Natural killer cell (primary cell): ENCODE measurements around the gene ASB3. TPM values are rescaled to one million over a fixed set of nuclear protein-coding genes. Genes with fewer than 3 reads are reported as not detected.

Source experiments
- ATAC-seq, 3 donors: fragments of 150-1000 bp in 2 of 3; fragments of 200-7000 bp in 1 of 3; cut with Tn5 transposase; 1 replicate in 1 of 3; 2 replicates in 2 of 3; pipeline ENCODE4 v1.10.0; 2021; ENCODE audit warnings: mild to moderate bottlenecking in 2 of 3, moderate library complexity in 2 of 3
- DNase-seq, 2 donors: peaks; one replicate each; pipeline versions ENCODE4 v3.0.0 to v3.0.0-alpha.2; 2013 to 2021; ENCODE audit warnings: mixed read lengths in 1 of 2
- H3K27ac ChIP-seq: one replicate; pipeline ENCODE4 v1.5.1; 2013; ENCODE audit warnings: mild to moderate bottlenecking, low read length
- H3K27me3 ChIP-seq: one replicate; pipeline ENCODE4 v1.6.1; 2013; ENCODE audit warnings: low read length; ENCODE audit not compliant: control insufficient read depth, insufficient read depth
- H3K36me3 ChIP-seq: one replicate; pipeline ENCODE4 v1.6.1; 2013; ENCODE audit warnings: low read length; ENCODE audit not compliant: control insufficient read depth, insufficient read depth
- H3K4me1 ChIP-seq: one replicate; pipeline ENCODE4 v1.6.1; 2013; ENCODE audit warnings: low read length; ENCODE audit not compliant: control insufficient read depth, insufficient read depth
- H3K4me3 ChIP-seq: one replicate; pipeline ENCODE4 v1.5.1; 2013; ENCODE audit warnings: low read length
- H3K9me3 ChIP-seq: one replicate; pipeline ENCODE4 v1.6.1; 2013; ENCODE audit warnings: low read length; ENCODE audit not compliant: control insufficient read depth, insufficient read depth
- H3K27ac Mint-ChIP-seq, 2 donors: one replicate each; pipeline ENCODE4 v1.8.0; 2022; ENCODE audit warnings: mild to moderate bottlenecking in 2 of 2, mixed read lengths in 2 of 2, moderate library complexity in 1 of 2
- H3K27me3 Mint-ChIP-seq, 2 donors: one replicate each; pipeline ENCODE4 v1.8.0; 2022; ENCODE audit warnings: low read depth in 2 of 2, mixed read lengths in 2 of 2
- H3K36me3 Mint-ChIP-seq: one replicate; pipeline ENCODE4 v1.8.0; 2022; ENCODE audit warnings: mixed read lengths
- H3K4me1 Mint-ChIP-seq, 2 donors: one replicate each; pipeline ENCODE4 v1.8.0; 2022; ENCODE audit warnings: mixed read lengths in 2 of 2
- H3K4me3 Mint-ChIP-seq: one replicate; pipeline ENCODE4 v1.8.0; 2022; ENCODE audit warnings: mild to moderate bottlenecking, moderate library complexity, mixed read lengths
- H3K9me3 Mint-ChIP-seq, 2 donors: one replicate each; pipeline ENCODE4 v1.8.0; 2022; ENCODE audit warnings: mixed read lengths in 2 of 2
- CTCF ChIP-seq: fragments of 200-600 bp; IDR thresholded peaks from one replicate; pipeline ENCODE4 v1.8.0; 2022; ENCODE audit warnings: antibody characterized with exemption
- WGBS: methylation state at CpG from one replicate; pipeline ENCODE4 v1.1.7; 2013; ENCODE audit warnings: missing lambda C conversion rate; ENCODE audit not compliant: insufficient coverage; 5-methylcytosine and 5-hydroxymethylcytosine counted together
- intact Hi-C: fragments of 100-400 bp; cut with micrococcal nuclease; formaldehyde crosslinking; loops from one replicate; pipeline ENCODE4 v1.14.2; 2022
- total RNA-seq, 4 donors: library from RNA; stranded (reverse); fragments of 120-200 nt in 1 of 4; gene quantifications; one replicate each; pipeline versions ENCODE4 v1.2.3 to v1.2.4, GENCODE V29; 2013 to 2022

ASB3 gene
- total RNA-seq, 3 donors from 2014 or later (not counting 1 experiment from before 2014, with no cell fraction given), result 27.9 to 37.0 (median 29.6) TPM

GRCh38 chr2:53622141-53622540 is 164.6 kb downstream of the ASB3 start:
- Histone ChIP-seq H3K4me3 (no peak overlapping the region), H3K27me3 (no peaks in the 10 kb centered on the region), H3K36me3 (no peaks in the 10 kb centered on the region), H3K27ac (no peak overlapping the region), H3K9me3 (no peaks in the 10 kb centered on the region), H3K4me1 (no peaks in the 10 kb centered on the region)
- DNase-seq, result no peak
- Mint-ChIP-seq H3K27me3 (peaks cover 0 to 6% of the 10 kb centered on the region in 2 donors), H3K27ac (no peak overlapping the region), H3K4me3 (no peak overlapping the region), H3K36me3 (no peaks in the 10 kb centered on the region), H3K9me3 (no peaks in the 10 kb centered on the region), H3K4me1 (no peaks in the 10 kb centered on the region)
- intact Hi-C loops, result no loop called here
- ATAC-seq, result no peak
- TF ChIP-seq CTCF, result no peak

DNA sequence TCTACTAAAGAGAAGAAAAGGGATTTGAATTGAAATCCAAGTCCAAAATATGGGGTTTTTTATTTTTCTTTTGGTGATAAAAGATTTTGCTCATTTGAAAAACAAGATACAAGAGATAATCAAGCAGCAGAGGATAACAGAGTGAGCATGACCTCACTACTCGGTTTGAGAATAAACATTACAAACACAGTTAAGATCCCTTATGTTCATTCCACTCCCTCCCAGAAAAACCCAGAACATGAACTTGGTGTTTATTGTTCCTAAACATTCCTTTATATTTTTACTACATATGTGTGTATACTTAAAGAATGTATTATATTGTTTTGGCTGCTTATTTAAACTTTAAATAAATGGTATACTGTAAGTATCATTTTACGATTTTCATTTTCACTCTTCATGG is 165.8 kb downstream of the ASB3 start:
- H3K9me3 ChIP-seq, result no peaks in the 10 kb centered on the region
- Mint-ChIP-seq H3K4me1 (no peaks in the 10 kb centered on the region), H3K4me3 (no peak overlapping the region), H3K27me3 (peaks cover 0 to 6% of the 10 kb centered on the region in 2 donors), H3K27ac (no peak overlapping the region), H3K36me3 (no peaks in the 10 kb centered on the region), H3K9me3 (no peaks in the 10 kb centered on the region)
- intact Hi-C loops, result no loop called here
- DNase-seq, result no peak
- no peak for TF ChIP-seq CTCF
- WGBS, result 88% methylated on average over 1 of the region's 2 CpGs
- no peak for ATAC-seq
- H3K27ac ChIP-seq, result no peak overlapping the region
- no peaks in the 10 kb centered on the region for H3K36me3 ChIP-seq
- no peaks in the 10 kb centered on the region for H3K4me1 ChIP-seq
- no peak overlapping the region for H3K4me3 ChIP-seq
- H3K27me3 ChIP-seq, result no peaks in the 10 kb centered on the region

Other genes starting within 250 kb of the ASB3 start
- 1 to 10 TPM in 2 of 3 donors, under 1 TPM in 1; 0.83 to 1.5 (median 1.4) TPM for gene CHAC2, start 19.1 kb downstream of the ASB3 start, total RNA-seq
- gene ERLEC1, start 91 bp upstream of the ASB3 start, total RNA-seq, result 10 to 100 TPM; 19.7 to 27.1 (median 21.7) TPM
- 1 to 10 TPM; 3.8 to 4.9 (median 4.1) TPM for gene GPR75, start 73.0 kb upstream of the ASB3 start, total RNA-seq
- 100 to 1,000 TPM; 140 to 149 (median 141) TPM for gene PSME4, start 184.0 kb upstream of the ASB3 start, total RNA-seq